ENCODE results near the gene C19orf67. TPM values are rescaled to one million over a fixed set of nuclear protein-coding genes. Genes with fewer than 3 reads are reported as not detected.

C19orf67 gene
- total RNA-seq, 1 donor from 2014 or later: not detected

- Histone ChIP-seq H3K9me3 (ENCODE audit: insufficient read depth, low read depth, low read length) (no peaks in the 10 kb centered on the region), H3K4me1 (ENCODE audit: insufficient read depth, low read length) (no peaks in the 10 kb centered on the region), H3K36me3 (ENCODE audit: insufficient read depth, low read length) (peaks cover 10% of the 10 kb centered on the region), H3K79me2 (ENCODE audit: insufficient read depth, low read length) (no peaks in the 10 kb centered on the region), H4K20me1 (ENCODE audit: insufficient read depth, low read length) (no peaks in the 10 kb centered on the region), H3K4me3 (ENCODE audit: insufficient read depth, low read depth, low read length) (no peak overlapping the region), H3K4me2 (ENCODE audit: low read length) (no peak overlapping the region), H3K27ac (ENCODE audit: low read depth, low read length) (no peak overlapping the region), H3K9ac (ENCODE audit: low read length) (no peak overlapping the region), H3K27me3 (ENCODE audit: insufficient read depth, low read length) (no peaks in the 10 kb centered on the region), H2AFZ (ENCODE audit: low read depth, low read length) (no peak overlapping the region)
- Mint-ChIP-seq H3K36me3 (ENCODE audit: low read depth, unreplicated experiment) (peaks cover 18% of the 10 kb centered on the region), H3K27ac (ENCODE audit: unreplicated experiment) (no peak overlapping the region), H3K27me3 (ENCODE audit: low read depth, unreplicated experiment) (no peaks in the 10 kb centered on the region), H3K9me3 (ENCODE audit: unreplicated experiment) (no peaks in the 10 kb centered on the region), H3K4me1 (ENCODE audit: low read depth, unreplicated experiment) (no peaks in the 10 kb centered on the region), H3K4me3 (ENCODE audit: unreplicated experiment) (no peak overlapping the region)
- FAIRE-seq: no peak
- no peak for DNase-seq (ENCODE audit: low read depth)
- no peak for TF ChIP-seq EZH2 (IDR thresholded peaks at IDR 0.05; ENCODE audit: insufficient read depth, low read length)
- no peak for TF ChIP-seq CTCF (IDR thresholded peaks at IDR 0.05; ENCODE audit: insufficient read depth, low read depth, low read length)
These were observed 16.6 kb upstream of the C19orf67 start for GRCh38 chr19:14102102-14102696.

- H3K4me2 ChIP-seq (ENCODE audit: low read length): no peak overlapping the region
- H3K4me1 ChIP-seq (ENCODE audit: insufficient read depth, low read length): no peaks in the 10 kb centered on the region
- peaks cover 22% of the 10 kb centered on the region for H3K36me3 Mint-ChIP-seq (ENCODE audit: low read depth, unreplicated experiment)
- no peaks in the 10 kb centered on the region for H3K27me3 Mint-ChIP-seq (ENCODE audit: low read depth, unreplicated experiment)
- H3K4me1 Mint-ChIP-seq (ENCODE audit: low read depth, unreplicated experiment): no peaks in the 10 kb centered on the region
- no peak overlapping the region for H3K9ac ChIP-seq (ENCODE audit: low read length)
- no peak overlapping the region for H3K4me3 ChIP-seq (ENCODE audit: insufficient read depth, low read depth, low read length)
- no peaks in the 10 kb centered on the region for H4K20me1 ChIP-seq (ENCODE audit: insufficient read depth, low read length)
- no peaks in the 10 kb centered on the region for H3K27me3 ChIP-seq (ENCODE audit: insufficient read depth, low read length)
- H3K4me3 Mint-ChIP-seq (ENCODE audit: unreplicated experiment): no peak overlapping the region
- DNase-seq (ENCODE audit: low read depth) (no peak), FAIRE-seq (no peak)
- H3K36me3 ChIP-seq (ENCODE audit: insufficient read depth, low read length): peaks cover 13% of the 10 kb centered on the region
- no peaks in the 10 kb centered on the region for H3K79me2 ChIP-seq (ENCODE audit: insufficient read depth, low read length)
- no peaks in the 10 kb centered on the region for H3K9me3 ChIP-seq (ENCODE audit: insufficient read depth, low read depth, low read length)
- H3K27ac Mint-ChIP-seq (ENCODE audit: unreplicated experiment): no peak overlapping the region
- no peak overlapping the region for H3K27ac ChIP-seq (ENCODE audit: low read depth, low read length)
- TF ChIP-seq EZH2 (IDR thresholded peaks at IDR 0.05; ENCODE audit: insufficient read depth, low read length) (no peak), CTCF (IDR thresholded peaks at IDR 0.05; ENCODE audit: insufficient read depth, low read depth, low read length) (no peak)
- no peaks in the 10 kb centered on the region for H3K9me3 Mint-ChIP-seq (ENCODE audit: unreplicated experiment)
- no peak overlapping the region for H2AFZ ChIP-seq (ENCODE audit: low read depth, low read length)
These were observed 15.5 kb upstream of the C19orf67 start for GRCh38 chr19:14101003-14101545.

- no peaks in the 10 kb centered on the region for H3K27me3 ChIP-seq (ENCODE audit: insufficient read depth, low read length)
- DNase-seq (ENCODE audit: low read depth) (no peak), FAIRE-seq (no peak)
- H3K36me3 ChIP-seq (ENCODE audit: insufficient read depth, low read length): peaks cover 11% of the 10 kb centered on the region
- no peaks in the 10 kb centered on the region for H3K4me1 Mint-ChIP-seq (ENCODE audit: low read depth, unreplicated experiment)
- peaks cover 24% of the 10 kb centered on the region for H3K36me3 Mint-ChIP-seq (ENCODE audit: low read depth, unreplicated experiment)
- H3K4me3 ChIP-seq (ENCODE audit: insufficient read depth, low read depth, low read length): no peak overlapping the region
- H3K9me3 ChIP-seq (ENCODE audit: insufficient read depth, low read depth, low read length): peaks cover 7% of the 10 kb centered on the region
- H3K27me3 Mint-ChIP-seq (ENCODE audit: low read depth, unreplicated experiment): no peaks in the 10 kb centered on the region
- no peak overlapping the region for H3K4me3 Mint-ChIP-seq (ENCODE audit: unreplicated experiment)
- no peaks in the 10 kb centered on the region for H3K79me2 ChIP-seq (ENCODE audit: insufficient read depth, low read length)
- H3K4me1 ChIP-seq (ENCODE audit: insufficient read depth, low read length): no peaks in the 10 kb centered on the region
- no peak for TF ChIP-seq CTCF (IDR thresholded peaks at IDR 0.05; ENCODE audit: insufficient read depth, low read depth, low read length)
- no peak for TF ChIP-seq EZH2 (IDR thresholded peaks at IDR 0.05; ENCODE audit: insufficient read depth, low read length)
- no peak overlapping the region for H2AFZ ChIP-seq (ENCODE audit: low read depth, low read length)
- no peak overlapping the region for H3K27ac Mint-ChIP-seq (ENCODE audit: unreplicated experiment)
- H4K20me1 ChIP-seq (ENCODE audit: insufficient read depth, low read length): no peaks in the 10 kb centered on the region
- no peak overlapping the region for H3K4me2 ChIP-seq (ENCODE audit: low read length)
- peaks cover 9% of the 10 kb centered on the region for H3K9me3 Mint-ChIP-seq (ENCODE audit: unreplicated experiment)
- H3K9ac ChIP-seq (ENCODE audit: low read length): no peak overlapping the region
- no peak overlapping the region for H3K27ac ChIP-seq (ENCODE audit: low read depth, low read length)
These were observed 12.1 kb upstream of the C19orf67 start for GRCh38 chr19:14097532-14098151.
